Esophagus (tissue), 2 donors: ENCODE results near the gene RAB24. TPM values are rescaled to one million over a fixed set of nuclear protein-coding genes. Genes with fewer than 3 reads are reported as not detected.
"Not testable (repeated sequence)": the region's sequence is repeated elsewhere in the genome, so short reads cannot be mapped to it uniquely, and the experiment has no call there.

Experiments
- H3K27ac ChIP-seq, 2 donors: one replicate each; pipeline ENCODE4 v1.5.1; 2013; ENCODE audit warnings: low read depth in 2 of 2, mild to moderate bottlenecking in 2 of 2, inconsistent platforms in 1 of 2, low read length in 1 of 2, moderate library complexity in 1 of 2
- H3K27me3 ChIP-seq, 2 donors: one replicate each; pipeline ENCODE4 v1.6.1; 2013; ENCODE audit warnings: low read length in 2 of 2, control low read depth in 1 of 2, mild to moderate bottlenecking in 1 of 2; ENCODE audit not compliant: insufficient read depth in 2 of 2, control insufficient read depth in 1 of 2
- H3K36me3 ChIP-seq, 2 donors: one replicate each; pipeline ENCODE4 v1.6.1; 2013; ENCODE audit warnings: low read length in 1 of 2; ENCODE audit not compliant: control insufficient read depth in 2 of 2, insufficient read depth in 2 of 2
- H3K4me1 ChIP-seq, 2 donors: one replicate each; pipeline ENCODE4 v1.6.1; 2013; ENCODE audit warnings: low read length in 1 of 2; ENCODE audit not compliant: control insufficient read depth in 2 of 2, insufficient read depth in 2 of 2
- H3K4me3 ChIP-seq, 2 donors: one replicate each; pipeline ENCODE4 v1.5.1; 2013; ENCODE audit warnings: low read length in 2 of 2, mild to moderate bottlenecking in 2 of 2, low read depth in 1 of 2, moderate library complexity in 1 of 2
- H3K9me3 ChIP-seq, 2 donors: one replicate each; pipeline ENCODE4 v1.6.1; 2013; ENCODE audit warnings: mild to moderate bottlenecking in 2 of 2, low read depth in 1 of 2, low read length in 1 of 2, moderate library complexity in 1 of 2; ENCODE audit not compliant: control insufficient read depth in 2 of 2, insufficient read depth in 1 of 2
- WGBS, 2 donors: extraction: QIAGEN DNeasy Blood & Tissue Kit; methylation state at CpG; one replicate each; pipeline ENCODE4 v1.1.7; 2013; 5-methylcytosine and 5-hydroxymethylcytosine counted together
- polyA plus RNA-seq, 2 donors: library from polyadenylated mRNA; stranded (reverse); fragments of 200-250 nt; gene quantifications; one replicate each; pipeline ENCODE4 v1.2.3, GENCODE V29; 2013
- donor health status: healthy with polysubstance abuse.
- donor health status: Bipolar disorder and iron deficiency.

The RAB24 gene
- polyA plus RNA-seq, 2 donors, result 60.0 to 80.2 TPM

DNA sequence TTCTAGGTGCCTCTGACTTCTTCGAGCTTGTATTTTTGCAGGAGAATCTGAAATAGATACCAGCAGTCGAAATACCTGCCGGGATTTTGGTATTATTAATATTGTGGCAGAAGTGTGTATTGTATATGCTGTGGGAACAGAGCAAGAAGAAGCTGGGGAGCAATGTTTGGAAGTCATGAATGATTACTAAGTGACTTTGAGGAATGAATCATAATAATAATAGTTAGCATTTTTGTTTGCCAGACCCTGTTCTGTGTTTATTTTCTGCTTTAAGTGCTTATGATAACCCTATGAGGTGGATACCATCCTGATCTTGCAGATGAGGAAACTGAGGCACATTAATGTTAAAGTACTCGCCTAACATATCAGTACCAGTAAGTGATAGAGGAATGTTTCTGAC is 32.4 kb downstream of the RAB24 start:
- peaks cover 8 to 9% of the 10 kb centered on the region in 2 donors for H3K36me3 ChIP-seq
- H3K27me3 ChIP-seq, result no peaks in the 10 kb centered on the region
- H3K27ac ChIP-seq, result no peak overlapping the region
- no peaks in the 10 kb centered on the region for H3K4me1 ChIP-seq
- H3K4me3 ChIP-seq, result no peak overlapping the region
- WGBS, 2 donors, result 84 to 92% methylated on average over 4 of the region's 4 CpGs
- H3K9me3 ChIP-seq, result no peaks in the 10 kb centered on the region

DNA sequence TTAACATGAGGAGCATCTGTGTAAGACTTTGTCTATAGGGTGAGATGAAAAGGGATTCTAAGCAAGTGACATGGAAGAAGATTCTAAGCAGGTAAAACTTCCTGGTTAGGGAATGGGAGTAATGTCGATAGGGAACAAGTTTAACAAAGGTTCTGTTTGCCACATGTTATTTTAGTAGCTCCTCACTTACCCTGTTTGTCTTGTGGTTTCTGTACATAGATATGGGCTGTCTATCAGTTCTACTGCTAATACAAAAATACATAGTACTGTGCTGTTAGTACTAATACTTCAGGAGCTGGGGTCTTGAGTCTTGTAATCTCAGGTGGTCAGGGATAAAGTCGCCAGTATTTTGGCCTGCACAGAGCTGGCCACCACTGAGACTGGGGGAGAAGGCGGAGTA is 32.9 kb downstream of the RAB24 start:
- no peaks in the 10 kb centered on the region for H3K9me3 ChIP-seq
- H3K27ac ChIP-seq, result no peak overlapping the region
- H3K4me3 ChIP-seq, result no peak overlapping the region
- H3K4me1 ChIP-seq, result no peaks in the 10 kb centered on the region
- peaks cover 7 to 10% of the 10 kb centered on the region in 2 donors for H3K36me3 ChIP-seq
- no peaks in the 10 kb centered on the region for H3K27me3 ChIP-seq
- WGBS, 2 donors, result 80 to 86% methylated on average over 3 of the region's 3 CpGs

DNA sequence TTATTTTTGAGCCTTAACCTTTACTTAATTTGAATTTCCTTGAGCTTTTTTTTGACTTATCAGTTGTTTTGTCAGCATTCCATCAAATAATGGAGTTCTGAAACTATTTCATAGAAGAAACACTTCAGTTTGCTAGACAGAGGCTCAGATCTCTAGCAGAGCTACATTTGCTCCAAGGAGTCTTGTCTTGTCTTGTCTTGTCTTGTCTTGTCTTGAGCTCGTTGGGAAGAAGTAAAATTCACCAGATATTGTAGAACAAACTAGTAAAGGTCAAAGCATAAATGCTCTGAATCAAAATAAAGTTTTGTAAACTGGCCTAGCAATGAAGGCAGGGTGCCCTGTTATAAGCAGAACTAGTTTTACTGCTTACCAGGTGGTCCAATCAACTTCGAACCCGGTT is 33.5 kb downstream of the RAB24 start:
- Histone ChIP-seq H3K36me3 (peaks cover 7 to 14% of the 10 kb centered on the region in 2 donors), H3K9me3 (no peaks in the 10 kb centered on the region), H3K27ac (no peak overlapping the region), H3K27me3 (no peaks in the 10 kb centered on the region), H3K4me1 (peaks cover 0 to 2% of the 10 kb centered on the region in 2 donors), H3K4me3 (no peak overlapping the region)
- WGBS, 2 donors, result 59 to 76% methylated on average over 3 of the region's 3 CpGs

DNA sequence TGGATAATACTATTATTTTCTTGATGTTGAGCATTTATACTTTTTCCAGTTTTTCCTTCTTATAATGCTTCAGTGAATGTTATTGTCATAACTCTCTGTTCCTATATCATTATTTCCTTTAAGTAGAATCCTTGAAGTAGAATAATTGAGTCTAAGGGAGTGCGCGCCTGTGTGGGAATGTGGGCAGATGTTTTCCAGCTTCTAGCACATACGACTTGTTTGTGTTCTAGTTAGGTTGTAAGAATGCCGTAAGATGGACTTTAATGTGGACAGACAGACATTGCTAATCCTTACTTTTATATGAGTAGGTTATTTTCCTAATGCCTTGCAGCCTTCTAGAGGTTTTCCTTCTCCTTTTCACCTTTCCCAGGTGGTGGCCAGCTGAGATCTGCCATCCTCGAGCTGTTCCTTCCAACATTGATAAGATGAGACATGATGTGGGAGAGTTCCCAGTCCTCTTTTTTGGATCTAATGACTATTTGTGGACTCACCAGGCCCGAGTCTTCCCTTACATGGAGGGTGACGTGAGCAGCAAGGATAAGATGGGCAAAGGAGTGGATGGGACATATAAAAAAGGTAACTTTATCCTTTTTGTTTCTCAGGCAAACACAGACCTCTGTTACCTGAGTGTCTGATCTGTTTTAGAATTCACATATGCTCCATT is 34.2 kb downstream of the RAB24 start:
- Histone ChIP-seq H3K27me3 (no peaks in the 10 kb centered on the region), H3K4me3 (no peak overlapping the region), H3K4me1 (peaks cover 0 to 2% of the 10 kb centered on the region in 2 donors), H3K9me3 (no peaks in the 10 kb centered on the region), H3K36me3 (peaks cover 7 to 14% of the 10 kb centered on the region in 2 donors), H3K27ac (no peak overlapping the region)
- WGBS, 2 donors, result 91 to 96% methylated on average over 7 of the region's 7 CpGs

DNA sequence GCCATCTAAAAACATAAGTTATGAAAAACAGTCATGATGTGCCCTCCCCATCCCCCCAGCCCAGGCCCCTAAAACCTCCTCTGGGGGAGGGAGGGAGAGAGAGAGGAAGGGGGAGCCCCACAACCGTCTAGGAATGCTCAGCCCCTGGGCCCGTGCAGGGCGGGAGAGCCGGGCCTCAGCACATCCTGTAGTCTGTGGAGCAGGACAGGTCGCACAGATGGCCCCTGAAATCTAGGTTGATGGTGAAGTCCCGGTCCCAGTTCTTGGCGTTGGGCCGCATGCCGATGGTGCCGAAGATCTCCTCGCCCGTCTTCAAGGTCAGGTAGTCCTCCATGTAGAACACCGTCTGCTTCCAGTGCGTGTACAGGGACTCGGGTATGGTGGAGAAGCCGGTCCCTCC is 38.1 kb downstream of the RAB24 start:
- H3K9me3 ChIP-seq, result no peaks in the 10 kb centered on the region
- H3K4me3 ChIP-seq, result no peak overlapping the region
- H3K27ac ChIP-seq, result no peak overlapping the region
- peaks cover 0 to 2% of the 10 kb centered on the region in 2 donors for H3K4me1 ChIP-seq
- H3K27me3 ChIP-seq, result no peaks in the 10 kb centered on the region
- 94 to 95% methylated on average over 16 of the region's 16 CpGs for WGBS, 2 donors
- H3K36me3 ChIP-seq, result peaks cover 0 to 17% of the 10 kb centered on the region in 2 donors

DNA sequence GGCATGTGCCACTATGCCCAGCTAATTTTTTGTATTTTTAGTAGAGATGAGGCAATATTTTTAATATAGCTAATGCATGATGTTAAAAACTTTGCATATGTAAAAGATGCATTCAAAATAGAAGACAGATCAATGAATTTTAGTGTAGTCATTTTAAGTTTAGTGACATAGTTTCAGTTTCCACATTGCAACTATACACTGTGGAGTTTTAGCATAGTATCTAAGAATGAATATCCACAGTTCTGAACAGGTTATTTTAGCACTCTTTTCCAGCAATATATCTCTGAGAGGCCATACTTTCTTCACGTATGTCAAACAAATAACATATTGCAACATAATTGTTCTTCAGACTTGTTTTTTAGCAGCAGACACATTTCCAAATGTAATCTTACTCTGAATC is 39.3 kb downstream of the RAB24 start:
- Histone ChIP-seq H3K27ac (no peak overlapping the region), H3K36me3 (peaks cover 5 to 21% of the 10 kb centered on the region in 2 donors), H3K27me3 (no peaks in the 10 kb centered on the region), H3K9me3 (no peaks in the 10 kb centered on the region), H3K4me1 (peaks cover 0 to 2% of the 10 kb centered on the region in 2 donors), H3K4me3 (no peak overlapping the region)
- 78 to 87% methylated on average over 1 of the region's 1 CpG for WGBS, 2 donors

DNA sequence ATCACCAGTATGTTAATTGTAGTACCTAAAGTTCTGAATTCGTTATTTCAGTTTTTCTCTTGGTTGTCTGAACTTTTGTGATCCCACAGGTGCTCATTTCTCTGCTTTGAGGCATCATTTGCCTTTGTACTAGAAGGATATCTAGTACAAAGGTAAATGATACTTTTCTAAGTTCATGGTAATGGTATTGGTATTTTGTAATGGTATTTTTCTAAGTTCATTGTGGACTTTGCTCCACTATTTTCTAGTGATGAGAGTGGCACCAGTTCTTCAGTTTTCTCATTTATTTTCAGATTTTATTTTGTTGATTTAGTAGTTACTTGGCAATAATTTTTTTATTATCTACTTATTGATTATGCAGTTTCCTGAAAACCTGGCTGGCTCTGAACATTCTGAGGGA is 42.0 kb downstream of the RAB24 start:
- no peak overlapping the region for H3K4me3 ChIP-seq
- no peaks in the 10 kb centered on the region for H3K27me3 ChIP-seq
- H3K36me3 ChIP-seq, result peaks cover 8 to 27% of the 10 kb centered on the region in 2 donors
- 96 to 97% methylated on average over 1 of the region's 1 CpG for WGBS, 2 donors
- H3K27ac ChIP-seq, result no peak overlapping the region
- H3K4me1 ChIP-seq, result peaks cover 0 to 2% of the 10 kb centered on the region in 2 donors
- no peaks in the 10 kb centered on the region for H3K9me3 ChIP-seq

DNA sequence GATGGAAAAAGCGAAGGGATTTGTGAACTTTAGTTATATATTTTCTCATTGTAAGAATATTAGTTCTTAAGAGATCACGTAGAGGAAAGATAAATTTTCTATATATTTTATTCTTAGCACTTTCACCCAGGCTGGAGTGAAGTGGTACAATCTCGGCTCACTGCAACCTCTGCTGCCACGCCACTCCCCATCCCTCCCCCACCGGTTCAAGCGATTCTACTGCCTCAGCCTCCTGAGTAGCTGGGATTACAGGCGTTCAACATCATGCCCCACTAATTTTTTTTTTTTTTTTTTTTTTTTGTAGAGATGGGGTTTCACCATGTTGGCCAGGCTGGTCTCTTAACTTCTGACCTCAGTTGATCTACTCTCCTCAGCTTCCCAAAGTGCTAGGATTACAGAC is 42.6 kb downstream of the RAB24 start:
- 91 to 98% methylated on average over 7 of the region's 7 CpGs for WGBS, 2 donors
- Histone ChIP-seq H3K36me3 (peaks cover 8 to 23% of the 10 kb centered on the region in 2 donors), H3K4me3 (no peak overlapping the region), H3K9me3 (no peaks in the 10 kb centered on the region), H3K27me3 (no peaks in the 10 kb centered on the region), H3K4me1 (peaks cover 0 to 2% of the 10 kb centered on the region in 2 donors), H3K27ac (no peak overlapping the region)

DNA sequence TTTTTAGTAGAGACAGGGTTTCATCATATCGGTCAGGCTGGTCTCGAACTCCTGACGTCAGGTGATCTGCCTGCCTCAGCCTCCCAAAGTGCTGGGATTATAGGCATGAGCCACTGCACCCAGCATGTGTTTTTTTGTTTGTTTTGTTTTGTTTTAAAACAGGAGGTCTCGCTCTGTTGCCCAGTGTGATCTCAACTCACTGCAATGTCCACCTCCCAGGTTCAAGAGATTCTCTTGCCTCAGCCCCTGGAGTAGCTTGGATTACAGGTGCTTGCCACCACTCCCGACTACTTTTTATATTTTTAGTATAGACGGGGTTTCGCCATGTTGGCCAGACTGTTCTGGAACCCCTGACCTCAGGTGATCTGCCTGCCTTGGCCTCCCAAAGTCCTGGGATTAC is 44.8 kb downstream of the RAB24 start:
- H3K27me3 ChIP-seq, H3K4me3 ChIP-seq, H3K27ac ChIP-seq, H3K9me3 ChIP-seq, H3K4me1 ChIP-seq: not testable (repeated sequence)
- peaks cover 8 to 19% of the 10 kb centered on the region in 2 donors for H3K36me3 ChIP-seq
- 94 to 95% methylated on average over 7 of the region's 7 CpGs for WGBS, 2 donors

DNA sequence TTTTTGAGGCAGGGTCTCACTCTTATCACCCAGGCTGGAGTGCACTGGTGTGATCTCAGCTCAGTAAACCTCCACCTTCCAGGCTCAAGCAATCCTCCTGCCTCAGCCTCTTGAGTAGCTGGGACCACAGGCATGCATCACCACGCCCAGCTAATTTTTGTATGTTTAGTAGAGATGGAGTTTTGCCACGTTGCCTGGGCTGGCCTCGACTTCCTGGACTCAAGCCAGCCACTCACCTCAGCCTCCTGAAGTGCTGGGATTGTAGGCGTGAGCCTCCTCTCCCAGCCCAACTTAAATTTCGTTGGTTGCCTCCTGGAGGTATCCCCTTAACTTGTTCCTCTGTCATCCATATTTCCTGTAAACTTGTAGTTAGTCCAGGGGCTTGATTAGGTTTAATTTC is 47.2 kb downstream of the RAB24 start:
- Histone ChIP-seq H3K36me3 (peaks cover 13 to 21% of the 10 kb centered on the region in 2 donors), H3K4me1 (no peaks in the 10 kb centered on the region), H3K9me3 (no peaks in the 10 kb centered on the region), H3K4me3 (no peak overlapping the region), H3K27me3 (no peaks in the 10 kb centered on the region), H3K27ac (no peak overlapping the region)
- WGBS, 2 donors, result 48 to 49% methylated on average over 5 of the region's 5 CpGs
